ENCODE results near the gene ZNF746. TPM values are rescaled to one million over a fixed set of nuclear protein-coding genes. Genes with fewer than 3 reads are reported as not detected.
"Not testable (repeated sequence)": the region's sequence is repeated elsewhere in the genome, so short reads cannot be mapped to it uniquely, and the experiment has no call there.

Gene ZNF746
- total RNA-seq, 4 donors from 2014 or later: 12.4 to 17.4 (median 15.7) TPM

DNA sequence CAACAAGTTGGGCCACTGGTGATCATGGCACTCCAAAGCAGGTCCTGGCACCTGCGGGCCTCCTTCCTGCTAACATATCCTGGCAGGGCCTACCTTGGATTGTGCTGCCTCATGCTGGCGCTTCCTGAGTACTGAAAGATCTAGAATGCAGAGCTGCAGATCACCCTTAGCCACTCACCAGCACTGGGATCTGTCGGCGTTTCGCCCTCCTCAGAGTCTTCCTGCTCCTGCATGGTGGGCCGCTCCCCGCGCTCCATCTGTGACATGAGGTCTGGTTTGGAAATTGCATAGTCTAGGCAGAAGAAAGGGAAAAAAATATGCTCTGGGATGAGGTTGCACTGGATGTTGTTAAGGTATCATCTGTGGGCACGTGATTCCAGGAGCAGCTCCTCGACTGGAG is 46.8 kb downstream of the ZNF746 start:
- TF ChIP-seq, protein P1, sequence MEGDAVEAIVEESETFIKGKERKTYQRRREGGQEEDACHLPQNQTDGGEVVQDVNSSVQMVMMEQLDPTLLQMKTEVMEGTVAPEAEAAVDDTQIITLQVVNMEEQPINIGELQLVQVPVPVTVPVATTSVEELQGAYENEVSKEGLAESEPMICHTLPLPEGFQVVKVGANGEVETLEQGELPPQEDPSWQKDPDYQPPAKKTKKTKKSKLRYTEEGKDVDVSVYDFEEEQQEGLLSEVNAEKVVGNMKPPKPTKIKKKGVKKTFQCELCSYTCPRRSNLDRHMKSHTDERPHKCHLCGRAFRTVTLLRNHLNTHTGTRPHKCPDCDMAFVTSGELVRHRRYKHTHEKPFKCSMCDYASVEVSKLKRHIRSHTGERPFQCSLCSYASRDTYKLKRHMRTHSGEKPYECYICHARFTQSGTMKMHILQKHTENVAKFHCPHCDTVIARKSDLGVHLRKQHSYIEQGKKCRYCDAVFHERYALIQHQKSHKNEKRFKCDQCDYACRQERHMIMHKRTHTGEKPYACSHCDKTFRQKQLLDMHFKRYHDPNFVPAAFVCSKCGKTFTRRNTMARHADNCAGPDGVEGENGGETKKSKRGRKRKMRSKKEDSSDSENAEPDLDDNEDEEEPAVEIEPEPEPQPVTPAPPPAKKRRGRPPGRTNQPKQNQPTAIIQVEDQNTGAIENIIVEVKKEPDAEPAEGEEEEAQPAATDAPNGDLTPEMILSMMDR (IDR thresholded peaks at IDR 0.05 in 4 of 5, conservative IDR thresholded peaks at IDR 0.05 in 1 of 5): no peak
- TF ChIP-seq POLR2A (IDR thresholded peaks at IDR 0.05): no peak
- H3K27me3 ChIP-seq: no peaks in the 10 kb centered on the region
- H3K4me1 ChIP-seq: no peaks in the 10 kb centered on the region
- H3K4me3 ChIP-seq: no peak overlapping the region
- in situ Hi-C loops (cut with MboI; ENCODE audit: low sequenced_read_pairs in 4 of 4): no loop called here
- H3K27ac ChIP-seq: no peak overlapping the region
- intact Hi-C loops (cut with DNase I; ENCODE audit: low total_unique reads): no loop called here
- ATAC-seq (no peak), DNase-seq (no peak)
- no peaks in the 10 kb centered on the region for H3K9me3 ChIP-seq
- H3K36me3 ChIP-seq: peaks cover 0 to 82% of the 10 kb centered on the region in 2 donors

DNA sequence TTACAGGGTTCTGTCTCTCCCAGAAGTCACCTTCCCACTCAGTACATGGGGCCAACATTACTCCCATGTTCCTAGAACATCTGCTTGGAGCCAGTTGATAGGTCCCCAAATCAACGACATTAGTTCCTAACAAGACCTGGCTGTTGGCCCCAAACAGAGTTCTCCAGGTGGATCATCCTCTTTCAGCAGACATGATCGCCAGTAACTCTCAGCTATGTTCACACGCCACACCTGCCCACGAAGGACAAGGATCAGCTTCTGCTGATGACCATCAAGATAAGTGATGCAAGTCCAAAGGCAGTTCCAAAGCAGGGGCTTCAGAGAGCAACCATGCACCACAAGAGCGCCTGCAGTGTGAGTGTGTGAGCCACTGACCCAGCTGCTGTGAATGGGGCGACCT is 47.7 kb downstream of the ZNF746 start:
- Histone ChIP-seq H3K9me3 (no peaks in the 10 kb centered on the region), H3K27me3 (no peaks in the 10 kb centered on the region), H3K36me3 (peaks cover 0 to 82% of the 10 kb centered on the region in 2 donors), H3K4me1 (no peaks in the 10 kb centered on the region), H3K27ac (no peak overlapping the region), H3K4me3 (no peak overlapping the region)
- TF ChIP-seq, protein P1 (IDR thresholded peaks at IDR 0.05 in 4 of 5, conservative IDR thresholded peaks at IDR 0.05 in 1 of 5): no peak
- TF ChIP-seq POLR2A (IDR thresholded peaks at IDR 0.05): no peak
- intact Hi-C loops (cut with DNase I; ENCODE audit: low total_unique reads) (no loop called here), in situ Hi-C loops (cut with MboI; ENCODE audit: low sequenced_read_pairs in 4 of 4) (no loop called here)
- ATAC-seq (no peak), DNase-seq (no peak)

DNA sequence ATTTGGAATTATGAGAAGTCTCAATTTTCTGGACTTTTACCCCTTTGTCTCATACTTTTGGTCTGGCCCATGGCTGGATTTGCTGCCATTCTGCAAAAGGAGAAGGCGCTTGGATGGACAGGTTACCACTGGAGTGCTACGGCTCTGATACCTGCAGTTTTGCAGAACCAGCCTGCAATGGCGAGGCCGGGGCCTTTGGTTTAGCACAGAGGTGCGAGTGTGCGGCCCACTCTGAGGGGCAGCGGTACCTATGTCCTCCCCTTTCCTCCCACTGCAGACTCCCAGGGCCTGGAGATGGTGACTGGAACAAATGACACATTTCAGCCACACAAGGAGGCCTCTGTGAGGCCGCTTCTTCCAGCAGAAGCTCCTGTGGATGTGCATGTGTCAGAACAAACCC is 48.6 kb downstream of the ZNF746 start:
- Histone ChIP-seq H3K4me1 (no peaks in the 10 kb centered on the region), H3K27ac (no peak overlapping the region), H3K36me3 (peaks cover 0 to 74% of the 10 kb centered on the region in 2 donors), H3K4me3 (no peak overlapping the region), H3K9me3 (no peaks in the 10 kb centered on the region), H3K27me3 (no peaks in the 10 kb centered on the region)
- ATAC-seq (no peak), DNase-seq (no peak)
- intact Hi-C loops (cut with DNase I; ENCODE audit: low total_unique reads): no loop called here
- TF ChIP-seq, protein P1 (IDR thresholded peaks at IDR 0.05 in 4 of 5, conservative IDR thresholded peaks at IDR 0.05 in 1 of 5): no peak
- no peak for TF ChIP-seq POLR2A (IDR thresholded peaks at IDR 0.05)
- in situ Hi-C loops (cut with MboI; ENCODE audit: low sequenced_read_pairs in 4 of 4): no loop called here

DNA sequence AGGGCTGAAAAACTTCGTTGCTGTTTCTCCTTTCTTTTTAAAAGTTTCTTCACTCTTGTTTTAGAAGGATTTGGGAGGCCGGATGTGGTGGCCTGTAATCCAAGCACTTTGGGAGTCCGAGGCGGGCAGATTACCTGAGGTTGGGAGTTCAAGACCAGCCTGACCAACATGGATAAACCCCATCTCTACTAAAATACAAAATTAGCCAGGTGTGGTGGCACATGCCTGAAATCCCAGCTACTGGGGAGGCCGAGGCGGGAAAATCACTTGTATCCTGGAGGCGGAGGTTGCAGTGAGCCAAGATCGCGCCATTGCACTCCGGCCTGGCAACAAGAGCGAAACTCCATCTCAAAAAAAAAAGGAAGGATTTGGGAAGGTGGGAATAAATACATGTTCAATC is 51.6 kb downstream of the ZNF746 start:
- intact Hi-C loops (cut with DNase I; ENCODE audit: low total_unique reads); H3K9me3 ChIP-seq; H3K27me3 ChIP-seq; H3K27ac ChIP-seq; ATAC-seq; H3K4me3 ChIP-seq; in situ Hi-C loops (cut with MboI; ENCODE audit: low sequenced_read_pairs in 4 of 4); H3K4me1 ChIP-seq; DNase-seq: not testable (repeated sequence)
- peaks cover 0 to 59% of the 10 kb centered on the region in 2 donors for H3K36me3 ChIP-seq

DNA sequence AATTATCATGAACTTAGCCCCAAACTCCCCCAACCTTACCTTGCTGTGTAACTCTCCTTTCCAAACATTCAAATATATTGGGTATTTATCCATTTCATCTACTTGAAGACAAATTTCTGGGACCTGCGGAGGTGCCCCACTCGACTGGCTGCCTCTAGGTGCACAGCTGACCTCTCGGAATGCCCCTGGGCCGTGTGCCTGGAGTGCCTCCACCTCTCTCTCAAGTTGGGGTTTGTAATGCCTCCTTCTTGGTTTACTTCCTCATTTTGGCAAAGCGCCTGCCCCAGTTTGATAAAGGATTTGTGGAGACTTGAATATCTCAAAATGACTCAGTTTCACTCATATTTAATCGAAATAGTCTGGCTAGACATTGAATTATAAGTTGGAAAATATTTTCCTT is 53.3 kb downstream of the ZNF746 start:
- Histone ChIP-seq H3K4me3 (no peak overlapping the region), H3K4me1 (no peaks in the 10 kb centered on the region), H3K9me3 (no peaks in the 10 kb centered on the region), H3K27ac (no peak overlapping the region), H3K36me3 (peaks cover 0 to 42% of the 10 kb centered on the region in 2 donors), H3K27me3 (no peaks in the 10 kb centered on the region)
- intact Hi-C loops (cut with DNase I; ENCODE audit: low total_unique reads): no loop called here
- TF ChIP-seq POLR2A (IDR thresholded peaks at IDR 0.05): no peak
- TF ChIP-seq, protein P1 (IDR thresholded peaks at IDR 0.05 in 4 of 5, conservative IDR thresholded peaks at IDR 0.05 in 1 of 5): no peak
- no peak for ATAC-seq
- no peak for DNase-seq
- in situ Hi-C loops (cut with MboI; ENCODE audit: low sequenced_read_pairs in 4 of 4): no loop called here

Measured in gastrocnemius medialis (tissue), 4 donors.